SK-N-SH treated with all-trans-retinoic acid at 6 μM for 48 hours (cell line): ENCODE results near the gene ARHGAP15.

Experiments
- ARNTL ChIP-seq: fragments of 450-650 bp; formaldehyde crosslinking; IDR thresholded peaks from 2 replicates; pipeline ENCODE4 v1.5.0; 2020; ENCODE audit warnings: low read depth, mild to moderate bottlenecking, moderate library complexity, borderline replicate concordance
- BACH2 ChIP-seq: fragments of 250-450 bp; sonication (Bioruptor Pico); IDR thresholded peaks from 2 replicates; pipeline ENCODE4 v1.9.0; 2021; ENCODE audit warnings: mild to moderate bottlenecking, borderline replicate concordance
- PATZ1 ChIP-seq: fragments of 250-450 bp; sonication (Bioruptor Pico); IDR thresholded peaks from 2 replicates; pipeline ENCODE4 v1.8.0; 2020; ENCODE audit warnings: mild to moderate bottlenecking, moderate library complexity, borderline replicate concordance
- RARB ChIP-seq: fragments of 250-450 bp; sonication (Bioruptor Pico); IDR thresholded peaks from 2 replicates; pipeline ENCODE4 v1.8.0; 2021; ENCODE audit warnings: mild to moderate bottlenecking, moderate library complexity
- ZFP30 ChIP-seq: fragments of 450-650 bp; formaldehyde crosslinking; IDR thresholded peaks from 2 replicates; pipeline ENCODE4 v1.5.0; 2022; ENCODE audit warnings: mild to moderate bottlenecking, moderate library complexity

GRCh38 chr2:143146815-143147530, 17.8 kb downstream of the ARHGAP15 start:
- TF ChIP-seq ARNTL (no peak), ZFP30 (CRISPR knock-in tag) (no peak), PATZ1 (no peak), RARB (CRISPR knock-in tag) (no peak), BACH2 (no peak)
